Fibroblast of skin of scalp (primary cell): ENCODE measurements around the gene LMCD1.

Experiments
- DNase-seq: peaks from one replicate; pipeline ENCODE4 v3.0.0-alpha.2; 2013

LMCD1 gene

GRCh38 chr3:8623741-8624140 lies 122.1 kb downstream of the LMCD1 start:
- DNase-seq, result no peak
